ENCODE results near the gene EPAS1.

DNA sequence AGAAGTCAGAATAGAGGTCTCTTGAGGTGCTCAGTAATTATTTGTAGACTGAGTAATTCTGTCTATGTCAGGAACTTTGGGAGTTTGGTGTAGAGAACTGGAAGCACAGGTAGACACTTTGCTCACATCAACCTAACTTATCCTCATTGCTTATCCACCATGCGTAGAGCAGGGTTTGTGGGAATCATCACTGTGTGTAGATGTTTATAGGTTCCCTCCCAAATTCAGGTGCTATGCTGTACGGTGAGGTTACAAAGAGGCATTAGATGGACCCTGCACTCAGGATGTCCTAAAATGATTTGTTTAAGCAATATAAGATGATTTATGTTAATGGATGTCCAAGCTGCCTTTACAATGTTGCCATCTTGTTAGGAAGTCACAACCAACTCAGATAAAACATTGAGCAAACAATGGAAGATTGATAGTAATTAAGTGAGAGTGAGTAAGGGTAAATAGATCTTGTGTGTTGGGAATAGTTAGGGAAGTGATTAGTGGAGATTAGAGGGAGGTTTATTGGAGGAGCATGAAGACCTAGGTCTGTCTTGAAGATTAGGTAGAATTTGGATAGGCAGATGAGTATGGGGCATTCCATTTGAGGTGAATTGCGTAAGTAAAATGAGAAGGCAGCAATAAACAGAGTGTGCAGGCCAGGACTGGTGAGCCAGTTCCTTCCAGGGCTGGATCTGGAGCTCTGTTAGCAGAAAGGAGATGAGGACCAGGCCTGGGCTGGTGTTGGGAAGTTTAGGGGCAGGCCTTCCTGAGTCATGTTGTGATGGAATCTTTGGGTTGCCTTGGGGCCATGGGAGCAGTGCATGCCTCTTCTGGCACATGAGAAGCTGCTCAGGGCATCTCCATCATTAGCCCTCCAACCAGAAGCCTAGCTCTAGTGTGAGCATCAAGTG, 12.1 kb downstream of the EPAS1 start:
- TF ChIP-seq, protein P1, sequence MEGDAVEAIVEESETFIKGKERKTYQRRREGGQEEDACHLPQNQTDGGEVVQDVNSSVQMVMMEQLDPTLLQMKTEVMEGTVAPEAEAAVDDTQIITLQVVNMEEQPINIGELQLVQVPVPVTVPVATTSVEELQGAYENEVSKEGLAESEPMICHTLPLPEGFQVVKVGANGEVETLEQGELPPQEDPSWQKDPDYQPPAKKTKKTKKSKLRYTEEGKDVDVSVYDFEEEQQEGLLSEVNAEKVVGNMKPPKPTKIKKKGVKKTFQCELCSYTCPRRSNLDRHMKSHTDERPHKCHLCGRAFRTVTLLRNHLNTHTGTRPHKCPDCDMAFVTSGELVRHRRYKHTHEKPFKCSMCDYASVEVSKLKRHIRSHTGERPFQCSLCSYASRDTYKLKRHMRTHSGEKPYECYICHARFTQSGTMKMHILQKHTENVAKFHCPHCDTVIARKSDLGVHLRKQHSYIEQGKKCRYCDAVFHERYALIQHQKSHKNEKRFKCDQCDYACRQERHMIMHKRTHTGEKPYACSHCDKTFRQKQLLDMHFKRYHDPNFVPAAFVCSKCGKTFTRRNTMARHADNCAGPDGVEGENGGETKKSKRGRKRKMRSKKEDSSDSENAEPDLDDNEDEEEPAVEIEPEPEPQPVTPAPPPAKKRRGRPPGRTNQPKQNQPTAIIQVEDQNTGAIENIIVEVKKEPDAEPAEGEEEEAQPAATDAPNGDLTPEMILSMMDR (IDR thresholded peaks at IDR 0.05): no peak
- TF ChIP-seq POLR2AphosphoS5 (IDR thresholded peaks at IDR 0.05; ENCODE audit: low read depth, low read length): no peak

Data from Panc1 (cell line).